IPS-15b (cell line): ENCODE results near the gene NSFL1C.
"Not testable (repeated sequence)": the region's sequence is repeated elsewhere in the genome, so short reads cannot be mapped to it uniquely, and the experiment has no call there.

Experiments used
- H3K27me3 ChIP-seq: one replicate; pipeline ENCODE4 v1.6.1; 2013; ENCODE audit warnings: low read length; ENCODE audit not compliant: control insufficient read depth, insufficient read depth
- H3K36me3 ChIP-seq: one replicate; pipeline ENCODE4 v1.6.1; 2013; ENCODE audit warnings: low read length; ENCODE audit not compliant: control insufficient read depth, insufficient read depth
- H3K4me1 ChIP-seq: one replicate; pipeline ENCODE4 v1.6.1; 2013; ENCODE audit warnings: mild to moderate bottlenecking, low read length; ENCODE audit not compliant: control insufficient read depth, insufficient read depth
- H3K4me3 ChIP-seq: one replicate; pipeline ENCODE4 v1.5.1; 2013; ENCODE audit warnings: low read depth, low read length
- H3K9ac ChIP-seq: one replicate; pipeline ENCODE4 v1.6.1; 2013; ENCODE audit warnings: low read depth, mild to moderate bottlenecking, low read length
- H3K9me3 ChIP-seq: one replicate; pipeline ENCODE4 v1.6.1; 2013; ENCODE audit warnings: mild to moderate bottlenecking, low read length; ENCODE audit not compliant: control insufficient read depth, insufficient read depth

NSFL1C gene

GRCh38 chr20:1415667-1416468, 50.8 kb downstream of the NSFL1C start:
- no peaks in the 10 kb centered on the region for H3K36me3 ChIP-seq
- no peaks in the 10 kb centered on the region for H3K9me3 ChIP-seq
- H3K27me3 ChIP-seq, result no peaks in the 10 kb centered on the region
- no peak overlapping the region for H3K4me3 ChIP-seq
- H3K9ac ChIP-seq, result no peak overlapping the region
- no peaks in the 10 kb centered on the region for H3K4me1 ChIP-seq

DNA sequence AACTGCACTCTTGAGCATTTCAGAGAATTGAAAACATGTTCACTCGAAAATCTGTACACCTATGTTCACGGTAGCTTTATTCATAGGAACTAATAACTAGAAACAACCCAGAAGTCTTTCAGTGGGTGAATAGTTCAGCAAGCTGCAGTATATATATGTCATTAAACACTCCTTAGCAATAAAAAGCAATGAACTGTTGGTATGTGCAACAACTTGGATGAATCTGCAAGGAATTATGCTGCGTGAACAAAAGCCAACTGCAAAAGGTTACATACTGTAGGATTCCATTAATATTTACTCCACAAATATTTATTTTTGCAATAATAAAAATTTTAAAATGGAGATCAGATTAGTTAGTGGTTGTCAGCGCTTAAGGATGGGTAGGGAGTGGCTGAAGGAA, 51.7 kb downstream of the NSFL1C start:
- Histone ChIP-seq H3K9me3 (no peaks in the 10 kb centered on the region), H3K9ac (no peak overlapping the region), H3K36me3 (no peaks in the 10 kb centered on the region), H3K27me3 (no peaks in the 10 kb centered on the region), H3K4me1 (no peaks in the 10 kb centered on the region), H3K4me3 (no peak overlapping the region)

DNA sequence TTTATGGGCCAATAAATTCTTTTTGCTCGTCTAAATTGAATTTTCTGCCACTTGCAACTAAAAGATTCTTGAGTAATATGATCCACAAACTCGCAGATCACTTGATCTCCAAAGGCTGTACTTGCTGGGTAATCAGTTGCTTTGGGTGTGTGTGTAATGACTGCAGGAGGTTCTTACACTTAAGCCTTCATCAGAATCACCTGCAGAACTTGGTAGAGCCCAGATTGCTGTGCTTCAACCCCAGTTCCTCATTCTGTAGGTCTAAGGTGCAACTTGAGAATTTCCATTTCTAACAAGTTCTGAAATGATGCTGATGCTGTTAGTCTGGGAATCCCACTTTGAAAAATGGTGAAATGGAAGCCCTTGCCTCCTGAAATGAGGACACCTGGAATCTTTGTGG, 60.8 kb downstream of the NSFL1C start:
- Histone ChIP-seq H3K9me3 (no peaks in the 10 kb centered on the region), H3K4me1 (no peaks in the 10 kb centered on the region), H3K4me3 (no peak overlapping the region), H3K9ac (no peak overlapping the region), H3K27me3 (peaks cover 3% of the 10 kb centered on the region), H3K36me3 (no peaks in the 10 kb centered on the region)

DNA sequence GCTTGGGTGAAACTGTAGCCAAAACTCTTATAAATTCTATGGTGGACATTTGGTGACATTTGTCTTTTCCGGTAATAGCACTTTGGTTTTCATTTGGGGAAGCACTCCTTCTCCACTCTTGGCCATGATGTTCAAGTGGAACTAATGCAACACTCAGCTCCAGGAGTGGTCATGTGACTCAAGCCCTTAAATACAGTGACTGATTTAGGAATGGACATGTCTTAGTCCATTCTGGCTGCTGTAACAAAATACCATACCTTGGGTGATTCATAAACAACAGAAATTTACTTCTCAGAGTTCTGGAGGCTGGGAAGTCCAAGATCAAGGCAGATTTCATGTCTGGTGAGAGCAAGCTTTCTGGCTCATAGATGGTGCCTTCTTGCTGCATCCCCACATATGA, 63.0 kb downstream of the NSFL1C start:
- no peaks in the 10 kb centered on the region for H3K27me3 ChIP-seq
- no peak overlapping the region for H3K4me3 ChIP-seq

GRCh38 chr20:1402149-1402548, 64.5 kb downstream of the NSFL1C start:
- peaks cover 3% of the 10 kb centered on the region for H3K27me3 ChIP-seq
- H3K9me3 ChIP-seq, result no peaks in the 10 kb centered on the region
- no peaks in the 10 kb centered on the region for H3K36me3 ChIP-seq
- no peak overlapping the region for H3K9ac ChIP-seq
- no peaks in the 10 kb centered on the region for H3K4me1 ChIP-seq
- no peak overlapping the region for H3K4me3 ChIP-seq

More for the DNA sequence above, 63.0 kb downstream of the NSFL1C start:
- H3K4me1 ChIP-seq, result no peaks in the 10 kb centered on the region
- no peak overlapping the region for H3K9ac ChIP-seq
- H3K36me3 ChIP-seq, result no peaks in the 10 kb centered on the region
- no peaks in the 10 kb centered on the region for H3K9me3 ChIP-seq

DNA sequence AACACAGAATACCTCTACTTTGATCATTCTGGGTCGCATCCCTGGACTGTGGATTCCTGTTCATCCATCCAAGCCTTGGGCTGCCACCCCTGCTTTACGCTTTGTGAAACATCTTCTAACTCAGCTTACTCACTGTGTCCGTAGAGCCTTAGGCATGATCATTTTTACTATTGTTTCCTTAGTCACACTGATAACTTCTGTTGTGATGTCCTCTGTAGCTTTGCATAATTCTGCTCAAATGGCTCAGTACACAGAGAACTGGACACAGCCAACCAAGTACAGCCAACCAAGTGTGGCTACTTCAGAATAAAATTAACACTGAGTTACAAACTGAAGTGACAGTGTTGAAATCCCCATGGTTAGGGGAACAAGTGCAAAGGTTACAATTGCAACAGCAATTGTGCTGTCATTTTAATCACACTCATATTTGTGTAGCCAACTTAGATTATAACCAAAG, 65.2 kb downstream of the NSFL1C start:
- peaks cover 5% of the 10 kb centered on the region for H3K27me3 ChIP-seq
- no peaks in the 10 kb centered on the region for H3K4me1 ChIP-seq
- no peak overlapping the region for H3K9ac ChIP-seq
- no peaks in the 10 kb centered on the region for H3K36me3 ChIP-seq
- no peaks in the 10 kb centered on the region for H3K9me3 ChIP-seq
- no peak overlapping the region for H3K4me3 ChIP-seq

DNA sequence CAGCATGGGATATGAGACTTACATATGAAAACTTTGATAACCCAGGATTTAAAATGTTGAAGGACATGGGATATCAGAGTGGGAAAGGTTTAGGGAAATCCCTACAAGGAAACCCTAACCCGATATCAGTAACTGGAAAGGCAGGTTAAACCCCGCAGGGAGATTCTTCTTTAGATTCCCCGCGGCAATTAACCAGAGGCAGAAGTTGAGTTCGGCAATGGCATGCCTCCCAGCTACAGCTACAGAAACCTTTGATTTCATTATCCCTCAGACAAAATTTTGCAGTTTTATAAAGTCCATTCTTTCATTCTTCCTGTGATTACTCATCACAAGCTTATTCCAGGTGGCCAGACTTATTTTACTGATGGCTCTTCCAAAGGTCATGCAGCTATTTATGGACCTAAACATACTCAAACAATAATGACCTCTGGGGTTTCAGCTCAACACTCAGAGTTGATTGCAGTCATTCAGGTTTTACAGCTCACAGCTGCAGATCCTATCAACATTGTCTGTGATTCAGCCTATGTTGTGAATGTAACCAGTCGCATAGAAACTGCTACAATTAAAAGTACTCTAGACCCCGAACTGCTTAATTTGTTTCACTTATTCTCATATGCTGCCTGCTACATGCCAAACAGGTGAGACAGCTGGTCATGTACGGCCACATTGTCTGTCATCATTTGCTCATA, 66.8 kb downstream of the NSFL1C start:
- not testable (repeated sequence) for H3K9me3 ChIP-seq, H3K36me3 ChIP-seq, H3K4me1 ChIP-seq, H3K4me3 ChIP-seq, H3K9ac ChIP-seq
- H3K27me3 ChIP-seq, result peaks cover 12% of the 10 kb centered on the region

DNA sequence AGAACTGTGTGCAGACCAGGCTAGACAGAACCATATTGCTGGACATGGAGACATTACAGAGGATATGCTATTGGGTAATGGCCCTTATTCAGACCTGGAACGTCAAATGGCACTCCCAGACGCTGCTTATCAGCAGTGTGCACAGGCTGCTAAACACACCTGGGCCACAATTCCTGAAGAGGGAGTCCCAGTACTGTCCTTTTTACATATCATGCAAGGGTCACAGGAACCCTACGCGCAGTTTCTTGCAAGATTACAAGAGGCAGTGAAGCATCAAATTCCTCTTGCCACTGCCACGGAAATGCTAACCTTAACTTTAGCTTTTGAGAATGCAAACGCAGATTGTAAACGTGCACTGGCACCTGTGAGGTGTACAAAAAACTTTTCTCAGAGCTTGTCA, 68.5 kb downstream of the NSFL1C start:
- H3K9ac ChIP-seq, H3K36me3 ChIP-seq, H3K9me3 ChIP-seq, H3K4me3 ChIP-seq, H3K4me1 ChIP-seq: not testable (repeated sequence)
- peaks cover 12% of the 10 kb centered on the region for H3K27me3 ChIP-seq

DNA sequence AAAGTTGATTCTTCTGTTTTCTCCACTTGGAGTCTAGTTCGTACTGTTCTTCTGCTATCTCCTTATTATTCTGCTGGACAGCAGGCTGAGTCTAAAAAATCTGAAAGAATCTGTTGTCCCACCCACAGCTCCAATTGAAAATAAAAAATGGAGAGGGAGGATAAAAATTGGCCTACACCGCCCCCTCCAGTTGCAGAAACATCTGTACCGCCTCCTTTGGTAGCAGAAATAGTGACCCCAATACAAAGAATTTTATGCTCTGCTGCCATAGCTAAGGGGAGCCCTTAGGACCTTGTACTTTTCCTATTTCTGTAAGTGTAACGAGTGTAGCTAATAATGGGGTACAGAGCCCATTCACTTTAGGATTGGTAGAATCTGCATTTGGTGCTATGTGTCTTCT, 68.9 kb downstream of the NSFL1C start:
- Histone ChIP-seq H3K9me3 (no peaks in the 10 kb centered on the region), H3K27me3 (peaks cover 12% of the 10 kb centered on the region), H3K4me1 (no peaks in the 10 kb centered on the region), H3K4me3 (no peak overlapping the region), H3K9ac (no peak overlapping the region), H3K36me3 (no peaks in the 10 kb centered on the region)

- H3K9me3 ChIP-seq, result no peaks in the 10 kb centered on the region
- H3K27me3 ChIP-seq, result peaks cover 12% of the 10 kb centered on the region
- H3K4me3 ChIP-seq, result no peak overlapping the region
- no peak overlapping the region for H3K9ac ChIP-seq
- H3K4me1 ChIP-seq, result peaks cover 2% of the 10 kb centered on the region
- H3K36me3 ChIP-seq, result no peaks in the 10 kb centered on the region
Observed at GRCh38 chr20:1396702-1397101, 69.9 kb downstream of the NSFL1C start.

DNA sequence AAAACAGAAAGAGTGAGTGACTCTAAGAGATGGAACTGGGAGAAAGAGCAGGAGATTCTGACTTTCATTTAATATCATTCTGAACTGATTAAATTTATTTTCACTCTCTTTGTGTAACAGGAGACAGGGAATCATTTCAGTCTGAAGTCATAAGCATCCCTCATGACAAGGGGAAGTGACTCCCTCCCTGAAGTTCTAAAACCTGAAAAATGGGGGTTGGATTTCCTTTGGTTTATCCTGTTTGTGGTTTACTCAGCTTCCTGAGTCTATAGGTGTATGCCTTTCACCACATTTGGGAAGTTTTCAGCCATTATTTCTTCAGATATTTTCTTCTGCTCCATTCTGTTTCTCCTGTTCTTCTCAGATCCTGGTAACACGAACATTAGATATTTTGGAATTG, 70.4 kb downstream of the NSFL1C start:
- H3K4me3 ChIP-seq, result no peak overlapping the region
- peaks cover 4% of the 10 kb centered on the region for H3K4me1 ChIP-seq
- H3K9ac ChIP-seq, result no peak overlapping the region
- no peaks in the 10 kb centered on the region for H3K36me3 ChIP-seq
- H3K9me3 ChIP-seq, result no peaks in the 10 kb centered on the region
- peaks cover 12% of the 10 kb centered on the region for H3K27me3 ChIP-seq

DNA sequence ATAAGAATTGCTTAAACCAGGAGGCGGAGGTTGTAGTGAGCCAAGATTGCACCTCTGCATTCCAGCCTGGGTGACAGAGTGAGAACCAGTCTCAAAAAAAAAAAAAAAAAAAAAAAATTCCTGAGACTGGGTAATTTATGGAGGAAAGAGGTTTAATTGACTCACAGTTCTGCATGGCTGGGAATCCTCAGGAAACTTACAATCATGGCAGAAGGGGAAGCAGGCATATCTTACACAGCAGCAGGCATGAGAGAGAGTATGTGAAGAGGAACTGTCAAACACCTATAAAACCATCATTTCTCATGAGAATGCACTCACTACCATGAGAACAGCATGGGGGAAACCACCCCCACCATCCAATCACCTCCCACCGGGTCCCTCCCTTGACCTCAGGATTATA, 72.0 kb downstream of the NSFL1C start:
- Histone ChIP-seq H3K4me3 (no peak overlapping the region), H3K9me3 (no peaks in the 10 kb centered on the region), H3K9ac (no peak overlapping the region), H3K4me1 (peaks cover 10% of the 10 kb centered on the region), H3K36me3 (no peaks in the 10 kb centered on the region), H3K27me3 (peaks cover 12% of the 10 kb centered on the region)
